Ramos (cell line): ENCODE results near the gene LYSET.
"Not testable (repeated sequence)": the region's sequence is repeated elsewhere in the genome, so short reads cannot be mapped to it uniquely, and the experiment has no call there.

Source experiments
- in situ Hi-C: fragments of 300-500 bp; cut with MboI; formaldehyde crosslinking; loops from one replicate; pipeline ENCODE4 v1.14.3; 2022; ENCODE audit warnings: low sequenced_read_pairs; ENCODE audit not compliant: unreplicated experiment

Gene LYSET

DNA sequence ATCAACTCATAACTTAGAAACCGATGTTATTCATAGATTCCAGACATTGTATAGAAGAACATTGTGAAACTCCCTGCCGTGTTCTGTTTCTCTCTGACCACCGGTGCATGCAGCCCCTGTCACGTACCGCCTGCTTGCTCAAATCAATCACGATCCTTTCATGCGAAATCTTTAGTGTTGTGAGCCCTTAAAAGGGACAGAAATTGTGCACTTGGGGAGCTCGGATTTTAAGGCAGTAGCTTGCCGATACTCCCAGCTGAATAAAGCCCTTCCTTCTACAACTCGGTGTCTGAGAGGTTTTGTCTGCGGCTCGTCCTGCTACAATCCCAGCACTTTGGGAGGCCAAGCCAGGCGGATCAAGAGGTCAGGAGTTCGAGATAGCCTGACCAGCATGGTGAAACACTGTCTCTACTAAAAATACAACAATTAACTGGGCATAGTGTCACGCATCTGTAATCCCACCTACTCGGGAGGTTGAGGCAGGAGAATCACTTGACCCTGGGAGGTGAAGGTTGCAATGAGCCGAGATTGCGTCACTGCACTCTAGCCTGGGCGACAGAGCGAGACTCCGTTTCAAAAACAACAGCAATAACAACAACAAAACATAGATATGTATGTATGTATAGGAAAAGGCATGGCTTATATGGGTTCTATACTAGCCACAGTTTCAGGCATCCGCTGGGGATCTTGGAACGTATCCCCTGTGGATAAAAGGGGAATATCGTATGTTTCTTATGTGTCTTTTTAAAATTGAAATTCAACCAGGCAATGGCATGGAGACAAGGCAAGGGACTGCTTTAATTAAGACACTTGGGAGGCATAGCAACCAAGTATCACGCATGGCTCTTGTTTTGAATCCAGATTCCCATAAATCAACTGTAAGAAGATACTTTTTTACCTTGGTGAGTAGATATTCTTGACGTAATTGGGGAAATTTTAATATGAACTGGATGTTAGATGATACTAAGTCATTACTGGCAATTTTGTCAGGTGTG lies 19.5 kb upstream of the LYSET start:
- in situ Hi-C loops, result not testable (repeated sequence)

- in situ Hi-C loops, result not testable (repeated sequence)
These were observed 16.5 kb upstream of the LYSET start for GRCh38 chr14:93168610-93169009.

GRCh38 chr14:93169619-93170018 lies 15.5 kb upstream of the LYSET start:
- in situ Hi-C loops, result not testable (repeated sequence)

DNA sequence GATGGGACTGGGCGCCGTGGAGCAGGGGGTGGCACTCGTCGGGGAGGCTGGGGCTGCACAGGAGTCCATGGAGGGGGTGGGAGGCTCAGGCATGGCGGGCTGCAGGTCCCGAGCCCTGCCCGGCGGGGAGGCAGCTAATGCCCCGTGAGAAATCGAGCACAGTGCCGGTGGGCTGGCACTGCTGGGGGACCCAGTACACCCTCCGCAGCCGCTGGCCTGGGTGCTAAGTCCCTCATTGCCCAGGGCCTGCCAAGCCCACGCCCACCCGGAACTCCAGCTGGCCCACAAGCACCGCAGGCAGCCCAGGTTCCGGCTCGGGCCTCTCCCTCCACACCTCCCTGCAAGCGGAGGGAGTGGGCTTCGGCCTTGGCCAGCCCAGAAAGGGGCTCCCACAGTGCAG lies 15.0 kb upstream of the LYSET start:
- in situ Hi-C loops, result not testable (repeated sequence)

DNA sequence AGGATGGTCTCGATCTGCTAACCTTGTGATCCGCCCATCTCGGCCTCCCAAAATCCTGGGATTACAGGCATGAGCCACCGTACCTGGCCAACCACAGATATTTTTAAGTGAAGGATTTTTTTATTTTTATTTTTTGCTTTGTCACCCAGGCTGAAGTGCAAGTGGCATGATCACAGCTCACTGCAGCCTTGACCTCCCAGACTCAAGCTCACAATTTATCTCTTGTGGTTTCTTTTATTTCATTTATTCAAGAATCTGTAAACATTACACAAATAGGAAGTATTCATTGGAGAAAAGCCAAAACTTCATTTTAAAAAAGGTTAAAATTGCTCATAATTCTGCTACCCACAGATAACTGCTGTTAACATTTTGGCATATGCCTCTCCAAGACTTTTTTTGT lies 13.7 kb upstream of the LYSET start:
- in situ Hi-C loops, result no loop called here

DNA sequence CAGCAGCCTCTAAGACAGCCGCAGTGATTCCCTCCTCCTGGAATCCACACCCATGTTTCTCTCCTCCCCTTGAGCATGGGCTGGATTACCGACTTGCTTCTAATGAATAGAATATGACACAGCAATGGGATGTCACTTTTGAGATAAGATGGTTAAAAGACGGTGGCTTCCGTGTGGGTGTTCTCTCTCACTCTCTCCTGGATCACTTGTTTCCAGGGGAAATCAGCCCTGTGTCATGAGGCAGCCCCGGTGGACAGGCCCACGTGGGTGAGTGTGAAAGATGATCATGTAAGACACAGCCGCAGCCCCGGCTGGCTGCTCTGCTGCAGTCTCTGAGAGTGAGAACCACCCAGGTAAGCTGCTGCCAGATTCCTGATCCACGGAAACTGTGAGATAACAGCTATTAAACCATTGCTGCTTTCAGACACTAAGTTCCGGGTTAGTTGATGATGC lies 11.1 kb upstream of the LYSET start:
- in situ Hi-C loops, result no loop called here

GRCh38 chr14:93174731-93175130 lies 10.4 kb upstream of the LYSET start:
- in situ Hi-C loops, result not testable (repeated sequence)

GRCh38 chr14:93175492-93175891 lies 9.6 kb upstream of the LYSET start:
- in situ Hi-C loops, result no loop called here

- in situ Hi-C loops, result no loop called here
These were observed 1.4 kb upstream of the LYSET start for GRCh38 chr14:93183596-93184317.

DNA sequence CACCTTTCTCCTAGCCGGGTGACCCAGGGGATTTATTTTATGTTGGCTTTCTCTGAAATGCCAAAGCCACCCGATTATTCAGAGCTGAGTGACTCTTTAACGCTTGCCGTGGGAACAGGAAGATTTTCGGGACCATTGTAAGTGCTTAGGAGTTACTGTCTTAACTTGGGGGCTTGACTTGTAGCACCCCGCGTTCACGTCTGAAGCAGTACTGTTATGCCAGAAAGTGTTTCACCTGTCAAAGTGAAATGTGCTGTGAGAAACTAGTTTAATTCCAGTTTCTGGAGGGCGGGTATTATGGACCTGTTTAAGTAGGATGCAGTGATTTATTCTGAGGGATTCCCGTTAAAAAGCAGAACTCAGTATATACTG lies 218 bp downstream of the LYSET start:
- in situ Hi-C loops, result no loop called here

DNA sequence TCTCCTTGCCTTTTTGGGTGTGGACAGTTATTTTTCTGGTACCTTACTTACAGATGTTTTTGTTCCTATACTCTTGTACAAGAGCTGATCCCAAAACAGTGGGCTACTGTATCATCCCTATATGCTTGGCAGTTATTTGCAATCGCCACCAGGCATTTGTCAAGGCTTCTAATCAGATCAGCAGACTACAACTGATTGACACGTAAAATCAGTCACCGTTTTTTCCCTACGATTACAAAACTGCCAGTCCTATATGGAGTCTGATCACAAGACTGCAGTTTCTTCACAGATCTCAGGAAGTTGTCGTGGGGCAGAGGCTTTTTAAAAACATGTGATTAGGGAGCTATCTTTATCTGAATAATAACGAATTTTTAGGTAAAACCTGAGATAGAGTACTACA lies 1.3 kb downstream of the LYSET start:
- in situ Hi-C loops, result no loop called here

GRCh38 chr14:93186956-93187355 lies 1.8 kb downstream of the LYSET start:
- in situ Hi-C loops, result no loop called here

- in situ Hi-C loops, result no loop called here
These were observed 10.3 kb downstream of the LYSET start for GRCh38 chr14:93195316-93195999.

DNA sequence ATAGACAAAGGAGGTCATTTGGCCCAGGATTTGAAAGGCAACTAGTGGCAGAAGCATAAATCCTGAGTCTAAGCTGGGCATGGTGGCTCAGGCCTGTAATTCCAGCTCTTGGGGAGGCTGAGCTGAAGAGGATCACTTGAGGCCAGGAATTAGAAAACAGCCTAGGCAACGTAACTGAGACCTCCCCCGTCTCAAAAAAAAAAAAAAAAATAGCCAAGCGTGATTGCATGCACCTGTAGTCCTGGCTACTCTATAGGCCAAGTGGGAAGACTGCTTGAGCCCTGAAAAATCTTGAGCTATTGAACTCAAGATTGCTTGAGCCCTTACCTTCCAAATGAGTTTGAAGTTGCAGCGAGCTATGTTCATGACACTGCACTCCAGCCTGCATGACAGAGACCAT lies 13.9 kb downstream of the LYSET start:
- in situ Hi-C loops, result no loop called here

DNA sequence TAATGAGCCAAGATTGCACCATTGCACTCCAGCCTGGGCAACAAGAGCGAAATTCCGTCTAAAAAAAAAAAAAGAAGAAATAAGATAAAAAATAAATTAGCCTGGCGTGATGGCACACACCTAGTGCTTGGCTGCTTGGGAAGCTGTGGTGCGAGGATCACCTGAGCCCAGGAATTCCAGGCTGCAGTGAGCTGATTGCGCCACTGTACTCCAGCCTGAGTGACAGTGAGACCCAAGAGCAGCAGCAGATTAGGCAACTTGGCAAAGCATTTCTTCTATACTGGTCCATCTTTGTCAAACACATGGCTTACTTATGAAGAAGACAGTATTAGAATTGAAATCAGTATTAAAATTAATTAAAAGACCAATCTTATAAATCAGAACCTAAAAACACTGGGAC lies 15.4 kb downstream of the LYSET start:
- in situ Hi-C loops, result no loop called here

DNA sequence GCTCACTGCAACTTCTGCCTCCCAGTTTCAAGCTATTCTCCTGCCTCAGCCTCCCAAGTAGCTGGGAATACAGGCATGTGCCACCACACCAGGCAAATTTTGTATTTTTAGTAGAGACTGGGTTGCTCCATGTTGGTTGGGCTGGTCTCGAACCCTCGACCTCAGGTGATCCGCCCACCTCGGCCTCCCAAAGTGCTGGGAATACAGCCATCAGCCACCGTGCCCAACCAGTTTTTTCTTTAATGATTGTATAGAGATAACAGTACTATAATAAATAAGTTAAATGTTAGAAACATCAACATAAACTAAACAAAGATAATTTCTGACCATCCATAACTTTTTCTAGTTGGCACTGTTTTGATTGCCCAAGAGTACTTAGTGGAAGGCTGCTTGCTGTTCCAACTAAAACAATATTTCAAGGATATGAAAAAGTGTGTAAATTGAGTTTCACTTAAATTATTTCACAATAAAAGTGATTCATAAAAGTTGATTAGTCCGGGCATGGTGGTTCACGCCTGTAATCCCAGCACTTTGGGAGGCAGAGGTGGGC lies 16.1 kb downstream of the LYSET start:
- in situ Hi-C loops, result no loop called here

DNA sequence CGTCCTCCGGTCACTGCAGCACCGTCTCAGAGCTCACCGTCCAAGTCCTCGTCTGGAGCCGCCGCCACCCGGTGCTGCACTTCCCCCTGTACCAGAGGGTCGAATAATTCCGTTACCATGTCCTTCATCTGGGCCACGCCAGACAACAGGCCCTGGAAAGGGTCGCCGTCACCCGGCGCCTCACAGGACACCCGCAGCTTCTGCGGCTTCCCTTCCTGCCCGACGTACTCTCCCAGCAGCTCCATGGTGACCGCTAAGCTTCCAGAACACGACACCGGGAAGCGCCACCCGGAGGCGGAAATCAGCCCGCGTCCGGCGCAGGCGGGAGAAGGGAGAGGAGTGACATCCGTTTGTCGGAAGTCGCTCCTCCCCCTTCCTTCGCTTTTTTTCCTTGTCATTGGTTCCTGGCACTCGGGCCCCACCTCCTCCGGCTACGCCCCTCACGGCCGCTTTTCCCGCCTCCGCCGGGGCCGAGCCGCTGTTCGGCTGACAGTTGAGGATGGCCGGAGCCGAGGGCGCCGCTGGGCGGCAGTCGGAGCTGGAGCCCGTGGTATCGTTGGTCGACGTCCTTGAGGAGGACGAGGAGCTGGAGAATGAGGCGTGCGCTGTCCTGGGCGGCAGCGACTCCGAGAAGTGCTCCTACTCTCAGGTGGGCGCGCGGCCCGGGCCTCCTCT lies 21.8 kb downstream of the LYSET start, which contains the start of the genes GON7 and UBR7:
TSS of gene GON7 (minus strand) at position 273 of the 675 bp plus-strand sequence. CDS start at position 245, 28 bp downstream.
TSS of gene UBR7 (plus strand) at position 464 of the 675 bp plus-strand sequence. CDS start at position 500, 36 bp downstream.
- in situ Hi-C loops, result no loop called here

GRCh38 chr14:93207468-93208308 lies 22.6 kb downstream of the LYSET start:
- in situ Hi-C loops, result no loop called here

DNA sequence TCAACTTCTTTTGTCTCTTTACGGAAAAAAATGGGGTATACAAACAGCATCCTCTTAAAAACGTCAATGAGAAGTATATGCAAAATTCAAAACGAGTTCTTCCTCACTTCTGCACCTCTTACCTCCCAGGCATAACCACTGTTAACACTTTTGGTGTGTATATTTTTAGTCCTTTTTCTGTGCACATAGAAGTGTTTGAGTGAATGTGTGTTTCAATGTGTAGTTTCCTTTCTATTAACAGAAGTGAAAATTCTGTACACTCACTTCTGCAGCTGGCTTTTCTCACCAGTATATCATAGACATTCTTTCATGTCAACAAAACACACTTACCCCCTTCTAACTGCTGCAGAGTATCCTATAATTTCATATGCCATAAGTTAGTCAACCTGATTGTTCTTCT lies 27.3 kb downstream of the LYSET start:
- in situ Hi-C loops, result no loop called here
